B cell (primary cell): Measurements from ENCODE around the gene TNPO3. TPM values are rescaled to one million over a fixed set of nuclear protein-coding genes. Genes with fewer than 3 reads are reported as not detected.
A peak's percentile ranks its signal among the peaks of the same experiment; 100 is the strongest.

Source experiments
- ATAC-seq: fragments of 200-7000 bp; cut with Tn5 transposase; one replicate; pipeline ENCODE4 v1.10.0; 2021; ENCODE audit warnings: low read depth, mild to moderate bottlenecking, moderate number of reproducible peaks, moderate library complexity
- CTCF ChIA-PET: fragments of 350-600 bp; sonication (Branson Sonifier 250); formaldehyde crosslinking; loops from one replicate; lab custom pipeline; 2021; ENCODE audit warnings: antibody characterized with exemption, inconsistent platforms; lab: Charles Lee
- POLR2A ChIA-PET: fragments of 350-600 bp; sonication (Branson Sonifier 250); formaldehyde crosslinking; loops from one replicate; lab custom pipeline; 2021; ENCODE audit warnings: antibody characterized with exemption; lab: Charles Lee
- DNase-seq: peaks from one replicate; pipeline ENCODE4 v3.0.0; 2013
- H2AFZ ChIP-seq: 2 replicates; pipeline ENCODE4 v1.6.1; 2012; ENCODE audit warnings: mild to moderate bottlenecking, low read depth, low read length; ENCODE audit not compliant: insufficient read depth, poor library complexity, severe bottlenecking
- H3K27ac ChIP-seq, 2 donors: 1 replicate in 1 of 2; 2 replicates in 1 of 2; pipeline ENCODE4 v1.5.1; 2012 to 2013; ENCODE audit warnings: low read length in 2 of 2, mild to moderate bottlenecking in 2 of 2, moderate library complexity in 1 of 2
- H3K27me3 ChIP-seq, 4 experiments: fragments of 200-600 bp in 1 of 4; sonication (generic) in 1 of 4; replicated peaks in 1 of 4; 1 replicate in 2 of 4; 2 replicates in 2 of 4; pipeline versions ENCODE4 v1.6.1 to v1.7.0; 2013 to 2016; ENCODE audit warnings: low read length in 3 of 4, mild to moderate bottlenecking in 2 of 4, mixed read lengths in 1 of 4, moderate library complexity in 1 of 4; ENCODE audit not compliant: insufficient read depth in 4 of 4, control insufficient read depth in 3 of 4; ENCODE audit errors: control extremely low read depth in 1 of 4
- H3K36me3 ChIP-seq, 2 experiments: replicated peaks in 1 of 2; 1 replicate in 1 of 2; 2 replicates in 1 of 2; pipeline versions ENCODE4 v1.6.1 to v1.7.1; 2013; ENCODE audit warnings: low read length in 1 of 2; ENCODE audit not compliant: insufficient read depth in 2 of 2, control insufficient read depth in 1 of 2; ENCODE audit errors: control extremely low read depth in 1 of 2, extremely low read depth in 1 of 2
- H3K4me1 ChIP-seq, 2 donors: fragments of 200-600 bp in 1 of 2; sonication (generic) in 1 of 2; 1 replicate in 1 of 2; 2 replicates in 1 of 2; pipeline versions ENCODE4 v1.5.1 to v1.6.1; 2013 to 2017; ENCODE audit warnings: low read length in 2 of 2; ENCODE audit not compliant: control insufficient read depth in 2 of 2, insufficient read depth in 2 of 2
- H3K4me2 ChIP-seq: replicated peaks from 2 replicates; pipeline ENCODE3; 2012; ENCODE audit warnings: mild to moderate bottlenecking, low read depth, low read length; ENCODE audit not compliant: poor library complexity, severe bottlenecking
- H3K4me3 ChIP-seq, 5 experiments: fragments of 200-600 bp in 1 of 5; sonication (generic) in 1 of 5; 1 replicate in 3 of 5; 2 replicates in 2 of 5; pipeline versions ENCODE4 v1.5.1 to v1.7.0; 2011 to 2016; ENCODE audit warnings: low read length in 4 of 5, mild to moderate bottlenecking in 4 of 5, low read depth in 2 of 5, control low read depth in 1 of 5, moderate library complexity in 1 of 5; ENCODE audit not compliant: insufficient read depth in 1 of 5; ENCODE audit errors: control extremely low read depth in 1 of 5, extremely low read depth in 1 of 5
- H3K79me2 ChIP-seq: fragments of 200-600 bp; sonication (generic); one replicate; pipeline ENCODE4 v1.6.0; 2016; ENCODE audit warnings: low read length; ENCODE audit not compliant: control insufficient read depth, insufficient read depth
- H3K9ac ChIP-seq: fragments of 200-600 bp; sonication (generic); 2 replicates; pipeline ENCODE4 v1.6.1; 2017; ENCODE audit warnings: mild to moderate bottlenecking, low read length, moderate library complexity
- H3K9me3 ChIP-seq, 3 donors: one replicate each; pipeline versions ENCODE4 v1.6.1 to v1.7.1; 2013; ENCODE audit warnings: low read length in 2 of 3; ENCODE audit not compliant: control insufficient read depth in 2 of 3, insufficient read depth in 1 of 3; ENCODE audit errors: control extremely low read depth in 1 of 3
- H4K20me1 ChIP-seq: 2 replicates; pipeline ENCODE4 v1.6.0; 2012; ENCODE audit warnings: mild to moderate bottlenecking, low read length; ENCODE audit not compliant: insufficient read depth, control insufficient read depth, poor library complexity, severe bottlenecking
- H3K27ac Mint-ChIP-seq: one replicate; pipeline ENCODE4 v1.8.0; 2021; ENCODE audit warnings: mixed read lengths
- H3K27me3 Mint-ChIP-seq: one replicate; pipeline ENCODE4 v1.8.0; 2021; ENCODE audit warnings: mixed read lengths
- H3K4me1 Mint-ChIP-seq: one replicate; pipeline ENCODE4 v1.8.0; 2021; ENCODE audit warnings: mixed read lengths
- H3K4me3 Mint-ChIP-seq: one replicate; pipeline ENCODE4 v1.8.0; 2021; ENCODE audit warnings: mixed read lengths
- H3K9me3 Mint-ChIP-seq: one replicate; pipeline ENCODE4 v1.8.0; 2022; ENCODE audit warnings: mixed read lengths; ENCODE audit not compliant: insufficient read depth
- CTCF ChIP-seq: fragments of 200-600 bp; IDR thresholded peaks from one replicate; pipeline ENCODE4 v1.8.0; 2022; ENCODE audit warnings: antibody characterized with exemption, mild to moderate bottlenecking
- EZH2 ChIP-seq: IDR thresholded peaks from 2 replicates; pipeline ENCODE4 v1.6.1; 2012; ENCODE audit warnings: borderline replicate concordance, low read depth, mild to moderate bottlenecking, moderate library complexity, low read length; ENCODE audit not compliant: insufficient read depth, poor library complexity, severe bottlenecking
- WGBS: methylation state at CpG from one replicate; pipeline ENCODE4 v1.1.5; 2013; ENCODE audit warnings: missing lambda C conversion rate; ENCODE audit not compliant: insufficient coverage; 5-methylcytosine and 5-hydroxymethylcytosine counted together
- intact Hi-C: fragments of 100-400 bp; cut with micrococcal nuclease; formaldehyde crosslinking; loops from one replicate; pipeline ENCODE4 v1.10.0; 2022
- polyA plus RNA-seq: library from polyadenylated mRNA; depleted of rRNA; stranded (reverse); fragments of >200 nt; gene quantifications from 2 replicates; pipeline ENCODE4 v1.2.3, GENCODE V29; 2012
- total RNA-seq, 2 donors: library from RNA; stranded (reverse); fragments of 120-200 nt in 1 of 2; gene quantifications; 1 replicate in 1 of 2; 2 replicates in 1 of 2; pipeline versions ENCODE4 v1.2.3 to v1.2.4, GENCODE V29; 2013 to 2022

The TNPO3 gene
- total and polyA plus RNA-seq, 2 donors (not counting 1 experiment from before 2014, with no cell fraction given), result 19.0 to 48.3 TPM

GRCh38 chr7:128909625-128910568 lies 145.0 kb downstream of the TNPO3 start:
- DNase-seq (peak; percentile 19), ATAC-seq (no peak)
- peaks cover 20% of the 10 kb centered on the region for H3K4me1 Mint-ChIP-seq
- no peaks in the 10 kb centered on the region for H4K20me1 ChIP-seq
- H3K9me3 Mint-ChIP-seq, result no peaks in the 10 kb centered on the region
- H3K4me1 ChIP-seq, result peaks cover 22 to 23% of the 10 kb centered on the region in 2 donors
- H3K4me3 ChIP-seq, result no peak overlapping the region
- ChIA-PET POLR2A (no interaction called here), CTCF (interaction anchor here (0.8 to 3.9 kb wide), 4 partner anchors 10 to 308 kb away, joined by 3 to 19 read pairs (median 4); no protein-coding TSS in a partner anchor)
- no peak overlapping the region for H3K27ac Mint-ChIP-seq
- H3K27ac ChIP-seq, result no peak overlapping the region
- H3K4me3 Mint-ChIP-seq, result peak overlapping the region; percentile 32
- 33% methylated on average over 42 of the region's 42 CpGs for WGBS
- TF ChIP-seq EZH2 (no peak), CTCF (no peak)
- H3K27me3 ChIP-seq, result peaks cover 0 to 37% (median 16%) of the 10 kb centered on the region in 4 experiments
- H2AFZ ChIP-seq, result peak overlapping the region; percentile 42
- H3K4me2 ChIP-seq, result peak overlapping the region; percentile 54
- peaks cover 34% of the 10 kb centered on the region for H3K27me3 Mint-ChIP-seq
- no peaks in the 10 kb centered on the region for H3K9me3 ChIP-seq
- H3K9ac ChIP-seq, result no peak overlapping the region
- no peaks in the 10 kb centered on the region for H3K79me2 ChIP-seq
- no peaks in the 10 kb centered on the region for H3K36me3 ChIP-seq
- intact Hi-C loops, result no loop called here
